ENCODE measurements around the gene RANBP17. TPM values are rescaled to one million over a fixed set of nuclear protein-coding genes. Genes with fewer than 3 reads are reported as not detected.

The RANBP17 gene
- total RNA-seq, 1 donor from 2014 or later: 12.3 TPM

GRCh38 chr5:171308453-171309275 lies 446.8 kb downstream of the RANBP17 start, which contains the start of gene TLX3:
Gene TLX3 (plus strand): TSS chr5:171309248. CDS start chr5:171309366, 118 bp downstream.
- intact Hi-C loops (cut with DNase I): no loop called here
- Histone ChIP-seq H3K4me1 (peaks cover 31% of the 10 kb centered on the region), H3K9me3 (no peaks in the 10 kb centered on the region), H3K4me3 (no peak within 1 kb of the TSS), H3K36me3 (no peaks in the 10 kb centered on the region), H3K27me3 (ENCODE audit: low read depth) (peaks cover 92% of the 10 kb centered on the region), H3K27ac (no peak within 1 kb of the TSS)
- no peak for TF ChIP-seq CTCF (IDR thresholded peaks at IDR 0.05)
- ATAC-seq (no peak), DNase-seq (no peak)

- Histone ChIP-seq H3K9me3 (no peaks in the 10 kb centered on the region), H3K4me1 (peaks cover 31% of the 10 kb centered on the region), H3K27me3 (ENCODE audit: low read depth) (peaks cover 94% of the 10 kb centered on the region), H3K36me3 (no peaks in the 10 kb centered on the region), H3K4me3 (no peak overlapping the region), H3K27ac (no peak overlapping the region)
- ATAC-seq (no peak), DNase-seq (no peak)
- intact Hi-C loops (cut with DNase I): no loop called here
- TF ChIP-seq CTCF (IDR thresholded peaks at IDR 0.05): no peak
Observed at GRCh38 chr5:171309276-171310211, 447.7 kb downstream of the RANBP17 start.

- ATAC-seq (no peak), DNase-seq (no peak)
- no peak overlapping the region for H3K4me3 ChIP-seq
- intact Hi-C loops (cut with DNase I): no loop called here
- no peaks in the 10 kb centered on the region for H3K36me3 ChIP-seq
- H3K4me1 ChIP-seq: peaks cover 38% of the 10 kb centered on the region
- TF ChIP-seq CTCF (IDR thresholded peaks at IDR 0.05): no peak
- H3K9me3 ChIP-seq: no peaks in the 10 kb centered on the region
- peaks cover 95% of the 10 kb centered on the region for H3K27me3 ChIP-seq (ENCODE audit: low read depth)
- H3K27ac ChIP-seq: no peak overlapping the region
Observed at GRCh38 chr5:171310212-171310818, 448.5 kb downstream of the RANBP17 start.

GRCh38 chr5:171310819-171311321 lies 449.1 kb downstream of the RANBP17 start:
- intact Hi-C loops (cut with DNase I): no loop called here
- Histone ChIP-seq H3K4me3 (no peak overlapping the region), H3K27me3 (ENCODE audit: low read depth) (peaks cover 97% of the 10 kb centered on the region), H3K4me1 (peaks cover 44% of the 10 kb centered on the region), H3K27ac (no peak overlapping the region), H3K9me3 (no peaks in the 10 kb centered on the region), H3K36me3 (no peaks in the 10 kb centered on the region)
- no peak for ATAC-seq
- TF ChIP-seq CTCF (IDR thresholded peaks at IDR 0.05): no peak
- no peak for DNase-seq

Data from lower lobe of right lung (tissue), 2 donors.